Panc1 (cell line): Measurements from ENCODE around the gene IRAK4.

Experiments used
- CTCF ChIP-seq: fragments of 450-650 bp; IDR thresholded peaks from 2 replicates; pipeline ENCODE4 v1.5.1; 2017; ENCODE audit warnings: mild to moderate bottlenecking
- POLR2AphosphoS5 ChIP-seq: IDR thresholded peaks from 2 replicates; pipeline ENCODE4 v1.6.1; 2012; ENCODE audit warnings: mild to moderate bottlenecking, low read depth, low read length, moderate library complexity
- REST ChIP-seq, 2 experiments: IDR thresholded peaks; 2 replicates each; pipeline ENCODE4 v1.6.1; 2011 to 2012; ENCODE audit warnings: low read depth in 2 of 2, control low read depth in 1 of 2, low read length in 1 of 2, mild to moderate bottlenecking in 1 of 2, moderate library complexity in 1 of 2; ENCODE audit not compliant: insufficient read depth in 1 of 2
- SIN3A ChIP-seq: IDR thresholded peaks from 2 replicates; pipeline ENCODE4 v1.6.1; 2012; ENCODE audit warnings: low read depth, mild to moderate bottlenecking, low read length, moderate library complexity, borderline replicate concordance; ENCODE audit not compliant: insufficient read depth
- TCF7L2 ChIP-seq: IDR thresholded peaks from 2 replicates; pipeline ENCODE4 v1.6.1; 2011; ENCODE audit warnings: mild to moderate bottlenecking, low read depth, low read length, inconsistent platforms

- no peak for TF ChIP-seq POLR2AphosphoS5
- TF ChIP-seq REST (IDR thresholded peaks at IDR 0.05; ENCODE audit: insufficient read depth in 1 of 2, low read depth in 2 of 2, low read length in 1 of 2), result no peak
- no peak for TF ChIP-seq CTCF
- no peak for TF ChIP-seq TCF7L2
- TF ChIP-seq SIN3A, result no peak
Measured at GRCh38 chr12:43763769-43764168, 5.0 kb downstream of the IRAK4 start.
